Esophagus muscularis mucosa (tissue), 4 donors: ENCODE results near the gene PSG3. TPM values are rescaled to one million over a fixed set of nuclear protein-coding genes. Genes with fewer than 3 reads are reported as not detected.
"Not testable (repeated sequence)": the region's sequence is repeated elsewhere in the genome, so short reads cannot be mapped to it uniquely, and the experiment has no call there.

Experiments
- DNase-seq: peaks from one replicate; pipeline ENCODE4 v3.0.0-alpha.2; 2017; ENCODE audit errors: extremely low spot score
- H3K27ac ChIP-seq, 4 donors: fragments of 200-600 bp; sonication (generic); replicated peaks in 1 of 4; 1 replicate in 3 of 4; 2 replicates in 1 of 4; pipeline ENCODE4 v1.5.1; 2016 to 2019; ENCODE audit warnings: mild to moderate bottlenecking in 1 of 4
- H3K27me3 ChIP-seq, 4 donors: fragments of 200-600 bp; sonication (generic); one replicate each; pipeline versions ENCODE4 v1.5.1 to v1.6.0; 2016 to 2019
- H3K36me3 ChIP-seq, 4 donors: fragments of 200-600 bp; sonication (generic); one replicate each; pipeline ENCODE4 v1.5.1; 2016 to 2019
- H3K4me1 ChIP-seq, 4 donors: fragments of 200-600 bp; sonication (generic); one replicate each; pipeline ENCODE4 v1.5.1; 2016 to 2019
- H3K4me3 ChIP-seq, 4 donors: fragments of 200-600 bp; sonication (generic); 1 replicate in 2 of 4; 2 replicates in 2 of 4; pipeline ENCODE4 v1.5.1; 2016 to 2019; ENCODE audit warnings: mild to moderate bottlenecking in 4 of 4, moderate library complexity in 1 of 4
- H3K9me3 ChIP-seq, 4 donors: fragments of 200-600 bp; sonication (generic); 1 replicate in 3 of 4; 2 replicates in 1 of 4; pipeline ENCODE4 v1.5.1; 2016 to 2019
- CTCF ChIP-seq, 3 experiments: fragments of 200-600 bp in 2 of 3; fragments of 450-650 bp in 1 of 3; sonication (generic) in 2 of 3; IDR thresholded peaks; one replicate each; pipeline ENCODE4 v1.5.1; 2017 to 2019; ENCODE audit warnings: antibody characterized with exemption in 3 of 3, mild to moderate bottlenecking in 2 of 3, moderate library complexity in 1 of 3
- WGBS: methylation state at CpG from one replicate; pipeline ENCODE4 v1.1.5; 2018; 5-methylcytosine and 5-hydroxymethylcytosine counted together
- intact Hi-C: fragments of 100-400 bp; cut with DNase I; formaldehyde crosslinking; loops from one replicate; pipeline ENCODE4 v1.15.1; 2023
- total RNA-seq, 4 donors: library from RNA; depleted of rRNA; stranded (reverse); fragments of >200 nt; gene quantifications; one replicate each; pipeline versions ENCODE4 v1.1.0 to v1.2.1, GENCODE V29; 2016

Gene PSG3
- total RNA-seq, result not detected

GRCh38 chr19:42740381-42740780 is at the start of gene PSG3:
Gene PSG3, minus strand, starts transcription at chr19:42740481. Its CDS starts 97 bp downstream, at chr19:42740384.
- H3K27ac ChIP-seq, H3K4me1 ChIP-seq, H3K4me3 ChIP-seq, DNase-seq, H3K36me3 ChIP-seq, H3K9me3 ChIP-seq, H3K27me3 ChIP-seq, intact Hi-C loops: not testable (repeated sequence)
- 69% methylated on average over 4 of the region's 4 CpGs for WGBS

DNA sequence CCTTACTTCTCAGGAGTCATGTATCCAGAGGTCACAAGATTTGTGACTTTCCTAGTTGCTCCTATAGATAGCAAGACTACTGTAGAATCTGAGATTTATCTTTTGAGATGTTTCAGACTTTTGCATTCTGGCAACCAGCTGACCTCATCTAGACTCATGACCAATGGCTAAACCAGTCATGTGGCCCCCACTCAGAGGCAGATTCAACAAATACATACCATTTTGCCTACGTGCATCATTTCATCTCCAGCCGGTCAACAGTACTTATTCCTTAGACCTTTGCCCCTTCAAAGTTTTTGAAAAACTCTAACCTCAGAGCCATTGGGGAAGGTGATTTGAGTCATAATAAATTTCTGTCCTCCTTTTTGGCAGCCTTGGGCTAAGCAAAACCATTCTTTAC is 48.5 kb upstream of the PSG3 start:
- H3K4me3 ChIP-seq, H3K27ac ChIP-seq, intact Hi-C loops, H3K4me1 ChIP-seq, H3K9me3 ChIP-seq, DNase-seq, H3K36me3 ChIP-seq: not testable (repeated sequence)
- H3K27me3 ChIP-seq, result peaks cover 0 to 11% (median 0%) of the 10 kb centered on the region in 4 donors
- WGBS, result 77% methylated on average over 2 of the region's 2 CpGs

- H3K4me1 ChIP-seq, H3K4me3 ChIP-seq, DNase-seq, H3K27ac ChIP-seq, H3K9me3 ChIP-seq, H3K36me3 ChIP-seq, intact Hi-C loops: not testable (repeated sequence)
- 50% methylated on average over 2 of the region's 2 CpGs for WGBS
- peaks cover 0 to 11% (median 0%) of the 10 kb centered on the region in 4 donors for H3K27me3 ChIP-seq
These were observed 47.5 kb upstream of the PSG3 start for GRCh38 chr19:42787766-42788165.

DNA sequence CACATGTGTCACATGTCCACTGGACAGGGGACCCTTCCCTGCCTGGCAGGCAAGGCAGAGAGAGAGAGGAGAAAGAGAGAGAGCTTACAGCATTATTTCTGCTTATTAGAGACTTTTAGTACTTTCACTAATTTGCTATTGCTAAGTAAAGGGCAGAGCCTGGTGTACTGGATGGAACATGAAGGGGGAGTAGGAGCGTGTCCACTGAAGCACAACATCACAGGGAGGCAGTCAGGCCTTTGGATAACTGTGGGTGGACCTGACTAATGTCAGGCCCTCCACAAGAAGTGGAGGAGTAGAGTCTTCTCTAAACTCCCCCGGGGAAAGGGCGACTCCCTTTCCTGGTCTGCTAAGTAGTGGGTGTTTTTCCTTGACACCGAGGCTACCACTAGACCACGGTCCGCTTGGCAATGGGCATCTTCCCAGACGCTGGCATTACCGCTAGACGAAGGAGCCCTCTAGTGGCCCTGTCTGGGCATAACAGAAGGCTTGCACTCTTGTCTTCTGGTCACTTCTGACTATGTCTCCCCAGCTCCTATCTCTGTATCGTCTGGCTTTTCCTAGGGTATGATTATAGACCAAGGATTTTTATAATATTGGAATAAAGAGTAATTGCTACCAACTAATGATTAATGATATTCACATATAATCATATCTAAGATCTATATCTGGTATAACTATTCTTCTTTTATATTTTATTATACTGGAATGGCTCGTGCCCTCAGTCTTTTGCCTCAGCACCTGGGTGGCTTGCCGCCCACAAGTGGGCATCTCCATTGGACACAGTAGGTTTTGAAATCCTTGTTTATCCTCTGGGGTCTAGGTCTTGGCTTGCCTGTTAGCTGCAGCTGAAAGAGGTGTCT is 36.7 kb upstream of the PSG3 start:
- intact Hi-C loops, H3K4me1 ChIP-seq, H3K27ac ChIP-seq, H3K36me3 ChIP-seq, H3K9me3 ChIP-seq, H3K4me3 ChIP-seq, DNase-seq: not testable (repeated sequence)
- 44% methylated on average over 12 of the region's 12 CpGs for WGBS
- peak; percentile 65 to 80 (median 68) for TF ChIP-seq CTCF (IDR thresholded peaks at IDR 0.05)
- H3K27me3 ChIP-seq, result peaks cover 0 to 21% (median 0%) of the 10 kb centered on the region in 4 donors

- H3K27ac ChIP-seq, DNase-seq, H3K9me3 ChIP-seq, intact Hi-C loops, H3K36me3 ChIP-seq, H3K4me1 ChIP-seq, H3K4me3 ChIP-seq: not testable (repeated sequence)
- peaks cover 0 to 21% (median 0%) of the 10 kb centered on the region in 4 donors for H3K27me3 ChIP-seq
- WGBS, result 77% methylated on average over 15 of the region's 21 CpGs
These were observed 34.4 kb upstream of the PSG3 start for GRCh38 chr19:42774510-42775158.

DNA sequence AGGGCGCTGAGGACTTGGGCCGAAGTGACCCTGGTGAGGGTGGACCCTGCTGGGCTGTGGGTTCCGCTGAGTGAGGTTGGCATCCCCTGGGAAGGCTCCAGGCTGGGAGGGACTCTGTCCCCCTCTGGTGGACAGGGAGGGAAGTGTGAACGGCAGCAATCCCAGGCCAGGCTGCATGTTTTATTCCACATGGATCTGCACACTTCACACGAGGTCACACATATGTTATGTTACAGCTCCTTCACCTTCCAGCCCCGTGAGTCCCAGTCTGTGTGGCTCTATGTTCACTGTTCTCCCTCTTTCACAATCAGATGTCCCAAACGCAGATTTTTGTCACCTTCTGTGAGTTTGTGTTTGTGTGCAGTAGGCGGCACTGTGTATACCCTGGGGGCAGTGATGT is 27.0 kb upstream of the PSG3 start:
- WGBS, result 63% methylated on average over 8 of the region's 8 CpGs
- DNase-seq, H3K9me3 ChIP-seq, H3K4me3 ChIP-seq, H3K36me3 ChIP-seq, H3K4me1 ChIP-seq, intact Hi-C loops, H3K27me3 ChIP-seq, H3K27ac ChIP-seq: not testable (repeated sequence)
- peak in 1 of 3 experiments; percentile 45 for TF ChIP-seq CTCF (IDR thresholded peaks at IDR 0.05)

DNA sequence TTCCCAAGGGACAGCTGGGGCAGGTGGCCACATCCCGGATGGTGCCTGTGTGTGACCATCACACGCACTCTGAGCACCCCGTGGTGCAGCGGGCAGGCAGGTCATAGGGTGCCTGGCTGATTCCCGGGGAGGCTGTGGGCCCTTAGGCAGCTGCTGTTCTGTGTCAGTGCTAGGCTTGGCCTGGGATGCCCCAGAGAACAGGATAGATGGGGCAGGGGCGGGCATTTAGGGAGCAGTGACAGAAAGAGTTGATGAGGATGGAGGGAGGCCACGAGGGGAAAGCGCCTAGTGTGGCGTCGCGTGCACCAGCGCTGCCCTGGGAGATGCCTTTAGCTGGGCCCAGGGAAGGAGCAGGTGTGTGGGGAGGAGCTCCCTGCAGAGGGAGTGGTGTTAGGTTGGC is 26.6 kb upstream of the PSG3 start:
- H3K4me3 ChIP-seq, H3K36me3 ChIP-seq, H3K9me3 ChIP-seq, H3K27ac ChIP-seq, H3K4me1 ChIP-seq, H3K27me3 ChIP-seq, intact Hi-C loops, DNase-seq: not testable (repeated sequence)
- 81% methylated on average over 12 of the region's 12 CpGs for WGBS
